HAP-1 (cell line): ENCODE measurements around the gene RUNX1.

Experiments used
- DNase-seq, 2 experiments: peaks; one replicate each; pipeline ENCODE4 v3.0.0-alpha.2; 2016 to 2020; ENCODE audit warnings: low spot score in 2 of 2
- H3K27me3 ChIP-seq: fragments of 250-450 bp; sonication (Bioruptor Pico); 2 replicates; pipeline ENCODE4 v1.5.1; 2020; ENCODE audit warnings: low read depth, mild to moderate bottlenecking, moderate library complexity
- H3K36me3 ChIP-seq: fragments of 250-450 bp; sonication (Bioruptor Pico); replicated peaks from 2 replicates; pipeline ENCODE4 v1.5.1; 2020; ENCODE audit warnings: mild to moderate bottlenecking
- H3K4me1 ChIP-seq: fragments of 250-450 bp; sonication (Bioruptor Pico); 2 replicates; pipeline ENCODE4 v1.5.1; 2020; ENCODE audit warnings: mild to moderate bottlenecking
- H3K4me3 ChIP-seq: fragments of 250-450 bp; sonication (Bioruptor Pico); 2 replicates; pipeline ENCODE4 v1.5.1; 2020; ENCODE audit warnings: mild to moderate bottlenecking, moderate library complexity
- H3K9me3 ChIP-seq: fragments of 250-450 bp; sonication (Bioruptor Pico); 2 replicates; pipeline ENCODE4 v1.5.1; 2020; ENCODE audit warnings: mild to moderate bottlenecking, moderate library complexity
- in situ Hi-C: fragments of 300-500 bp; cut with MboI; formaldehyde crosslinking; loops from 3 replicates; pipeline ENCODE4 v1.14.3; 2020; ENCODE audit warnings: low sequenced_read_pairs, inconsistent platforms, mixed read lengths

RUNX1 gene

DNA sequence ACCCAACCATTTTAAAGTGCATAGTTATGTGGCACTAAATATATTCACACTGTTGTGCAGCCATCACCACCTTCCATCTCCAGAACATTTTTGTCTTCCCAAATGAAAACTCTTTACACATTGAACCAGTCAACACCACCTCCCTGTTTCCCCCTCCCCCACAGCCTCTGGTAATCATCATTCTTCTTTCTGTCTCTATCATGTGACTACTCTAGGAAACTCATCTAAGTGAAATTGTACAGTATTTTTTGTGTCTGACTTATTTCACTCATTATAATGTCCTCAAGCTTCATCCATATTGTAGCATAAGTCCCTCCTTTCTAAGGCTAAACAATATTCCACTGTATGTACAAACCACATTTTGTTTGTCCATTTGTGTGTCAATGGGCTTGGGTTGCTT lies 128.0 kb downstream of the RUNX1 start:
- Histone ChIP-seq H3K9me3 (no peaks in the 10 kb centered on the region), H3K4me3 (no peak overlapping the region), H3K36me3 (no peaks in the 10 kb centered on the region), H3K27me3 (no peaks in the 10 kb centered on the region), H3K4me1 (no peaks in the 10 kb centered on the region)
- in situ Hi-C loops = no loop called here
- DNase-seq = no peak

DNA sequence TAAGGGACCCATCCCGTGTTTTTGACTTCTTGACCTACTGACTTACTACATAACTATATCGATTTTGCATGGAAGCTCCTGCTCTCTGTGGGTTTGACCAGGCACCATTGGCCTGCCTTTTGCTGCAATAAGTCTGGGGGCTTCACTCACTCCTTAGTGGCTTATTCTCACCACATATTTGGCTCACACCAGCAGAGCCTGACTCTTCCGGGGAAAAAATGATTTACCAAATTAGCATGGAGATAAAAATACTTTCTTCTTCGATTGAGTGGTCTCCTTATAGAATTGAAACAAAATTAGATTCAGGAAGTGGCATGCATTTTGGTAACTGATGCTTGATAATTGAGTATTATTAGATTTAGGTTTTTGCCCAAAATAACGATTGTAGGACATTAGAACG lies 129.7 kb downstream of the RUNX1 start:
- DNase-seq = no peak
- H3K36me3 ChIP-seq = no peaks in the 10 kb centered on the region
- in situ Hi-C loops = no loop called here
- no peak overlapping the region for H3K4me3 ChIP-seq
- no peaks in the 10 kb centered on the region for H3K27me3 ChIP-seq
- H3K4me1 ChIP-seq = no peaks in the 10 kb centered on the region
- no peaks in the 10 kb centered on the region for H3K9me3 ChIP-seq

DNA sequence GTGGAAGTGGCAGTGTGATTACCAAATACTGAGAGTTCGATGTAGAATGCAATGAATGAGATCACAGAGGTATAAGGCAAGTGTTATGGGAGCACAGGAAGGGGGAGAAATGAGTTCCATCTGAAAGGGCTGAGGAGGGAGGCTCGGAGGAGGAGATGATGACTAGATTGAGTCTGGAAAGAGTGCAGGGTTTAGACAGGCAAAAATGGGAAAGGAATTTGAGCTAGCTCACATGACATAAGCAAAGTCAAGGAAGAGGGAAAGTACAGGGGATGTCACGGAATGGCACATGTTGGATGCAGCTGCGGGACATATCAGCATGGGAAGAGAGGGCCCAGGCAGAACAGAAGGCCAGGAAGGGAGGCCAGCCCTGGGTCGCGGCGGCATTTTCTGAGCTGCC lies 132.7 kb downstream of the RUNX1 start:
- Histone ChIP-seq H3K27me3 (no peaks in the 10 kb centered on the region), H3K4me3 (no peak overlapping the region), H3K9me3 (no peaks in the 10 kb centered on the region), H3K36me3 (no peaks in the 10 kb centered on the region), H3K4me1 (no peaks in the 10 kb centered on the region)
- in situ Hi-C loops = no loop called here
- DNase-seq = no peak

DNA sequence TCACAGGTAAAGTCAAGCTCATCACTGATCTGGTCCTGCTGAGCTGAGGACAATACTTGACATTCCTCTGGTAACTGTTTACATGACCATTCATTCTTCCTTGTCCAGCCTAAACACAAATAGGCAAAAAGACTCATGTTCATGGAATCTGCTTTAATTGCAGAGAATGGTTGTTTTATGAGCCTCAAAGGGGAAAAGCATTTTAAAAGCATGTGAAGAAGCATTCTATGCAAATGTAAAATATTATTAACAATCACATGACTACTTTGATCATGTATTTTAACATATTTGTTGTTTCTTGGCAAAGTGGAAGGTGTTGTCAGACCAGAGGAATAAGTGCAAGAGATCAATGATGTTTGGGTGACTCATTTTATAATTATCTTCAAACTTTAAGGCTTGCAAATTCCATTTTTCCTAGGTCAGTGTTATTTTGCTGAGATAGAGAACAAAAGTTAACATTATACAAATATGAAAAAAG lies 133.7 kb downstream of the RUNX1 start:
- in situ Hi-C loops = no loop called here
- no peaks in the 10 kb centered on the region for H3K27me3 ChIP-seq
- no peak for DNase-seq
- H3K36me3 ChIP-seq = no peaks in the 10 kb centered on the region
- H3K4me1 ChIP-seq = no peaks in the 10 kb centered on the region
- no peaks in the 10 kb centered on the region for H3K9me3 ChIP-seq
- H3K4me3 ChIP-seq = no peak overlapping the region

DNA sequence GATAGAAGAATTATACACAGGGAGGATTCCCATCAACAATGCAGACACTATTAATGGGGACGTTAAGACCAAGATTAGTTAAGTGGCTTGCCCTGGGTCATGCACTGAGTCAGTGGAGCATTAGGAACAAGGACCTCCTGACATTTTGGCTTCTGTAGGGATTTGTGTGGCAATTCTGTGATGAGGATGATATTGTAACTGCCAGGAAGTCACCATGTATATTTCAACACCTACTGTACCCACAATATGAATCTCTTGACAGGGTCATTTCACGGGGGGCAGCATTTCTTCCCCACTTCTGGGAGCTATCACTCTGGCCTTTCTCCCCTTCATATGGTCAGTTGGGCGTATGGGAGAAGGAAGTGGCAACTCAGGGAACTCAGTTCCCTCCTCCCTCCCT lies 134.9 kb downstream of the RUNX1 start:
- Histone ChIP-seq H3K9me3 (no peaks in the 10 kb centered on the region), H3K4me3 (no peak overlapping the region), H3K27me3 (peaks cover 2% of the 10 kb centered on the region; the same call in 1 of the 2 replicates), H3K36me3 (no peaks in the 10 kb centered on the region), H3K4me1 (no peaks in the 10 kb centered on the region)
- DNase-seq = no peak
- in situ Hi-C loops = no loop called here

DNA sequence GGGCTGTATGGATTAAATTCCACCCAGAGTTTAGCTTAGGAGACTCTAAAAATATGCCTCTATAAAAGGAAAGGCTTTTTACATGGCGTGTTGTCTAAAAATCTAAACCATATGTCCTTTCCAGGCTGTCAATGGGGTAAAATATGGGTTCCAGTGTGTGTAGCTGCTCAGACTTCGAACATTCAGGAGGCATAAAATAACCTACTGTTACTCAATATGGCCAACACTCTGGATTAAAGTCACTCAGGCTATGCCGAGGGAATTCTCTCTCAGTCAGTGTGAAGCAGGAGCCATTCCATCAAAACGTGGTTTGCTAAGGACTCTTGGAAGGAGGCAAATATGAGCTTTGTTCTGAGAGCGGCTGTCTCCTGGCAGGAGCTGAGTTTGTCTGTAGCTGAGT lies 135.3 kb downstream of the RUNX1 start:
- in situ Hi-C loops = no loop called here
- no peaks in the 10 kb centered on the region for H3K36me3 ChIP-seq

DNA sequence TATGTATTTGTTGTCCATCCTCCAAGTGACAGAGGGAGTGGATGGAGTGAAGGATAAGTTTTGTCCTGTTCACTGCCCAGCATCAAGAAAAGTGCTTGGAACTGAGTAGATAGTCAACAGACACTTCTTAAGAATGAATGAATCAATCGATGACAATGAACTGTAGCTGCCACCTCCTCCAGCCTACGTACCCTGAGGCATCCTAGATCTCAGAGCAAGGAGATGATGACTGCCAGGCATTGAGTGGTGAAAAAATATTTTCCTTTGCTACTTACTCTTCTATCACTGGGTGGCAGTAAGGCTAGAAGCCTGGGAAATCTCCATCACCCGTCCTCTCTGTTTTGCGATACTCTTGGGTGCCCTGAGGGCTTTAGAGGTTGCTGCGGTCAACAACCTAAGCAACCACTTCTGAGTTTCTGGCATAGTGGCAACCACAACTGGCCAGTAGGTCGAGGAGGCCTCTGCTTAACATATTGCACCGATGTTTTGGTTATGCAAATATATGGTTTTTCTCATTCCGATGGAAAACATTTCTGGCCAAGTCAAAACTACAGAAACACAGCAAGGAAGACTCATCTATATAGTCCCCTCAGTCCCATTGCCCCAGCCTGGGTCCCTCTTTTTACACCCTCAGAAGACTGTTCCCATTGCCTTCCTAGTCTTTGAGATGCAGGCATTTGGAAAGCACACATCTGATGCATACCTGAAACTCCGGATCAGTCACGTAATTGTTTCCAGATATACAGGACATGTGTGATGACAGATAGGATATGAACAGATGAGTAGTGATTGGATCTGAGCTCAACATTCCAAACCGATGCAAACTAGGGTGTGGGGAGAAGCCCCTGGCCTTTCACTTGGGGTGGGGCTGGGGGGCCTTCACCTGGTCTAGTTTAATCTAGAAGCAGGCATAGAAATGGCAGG lies 136.8 kb downstream of the RUNX1 start:
- Histone ChIP-seq H3K4me3 (no peak overlapping the region), H3K27me3 (peaks cover 2% of the 10 kb centered on the region; the same call in 1 of the 2 replicates), H3K4me1 (peaks cover 10% of the 10 kb centered on the region), H3K9me3 (no peaks in the 10 kb centered on the region), H3K36me3 (no peaks in the 10 kb centered on the region)
- no peak for DNase-seq
- in situ Hi-C loops = no loop called here

More for the DNA sequence above, 135.3 kb downstream of the RUNX1 start:
- Histone ChIP-seq H3K9me3 (no peaks in the 10 kb centered on the region), H3K27me3 (peaks cover 2% of the 10 kb centered on the region; the same call in 1 of the 2 replicates), H3K4me3 (no peak overlapping the region), H3K4me1 (no peaks in the 10 kb centered on the region; the same call in 1 of the 2 replicates)
- DNase-seq = no peak

DNA sequence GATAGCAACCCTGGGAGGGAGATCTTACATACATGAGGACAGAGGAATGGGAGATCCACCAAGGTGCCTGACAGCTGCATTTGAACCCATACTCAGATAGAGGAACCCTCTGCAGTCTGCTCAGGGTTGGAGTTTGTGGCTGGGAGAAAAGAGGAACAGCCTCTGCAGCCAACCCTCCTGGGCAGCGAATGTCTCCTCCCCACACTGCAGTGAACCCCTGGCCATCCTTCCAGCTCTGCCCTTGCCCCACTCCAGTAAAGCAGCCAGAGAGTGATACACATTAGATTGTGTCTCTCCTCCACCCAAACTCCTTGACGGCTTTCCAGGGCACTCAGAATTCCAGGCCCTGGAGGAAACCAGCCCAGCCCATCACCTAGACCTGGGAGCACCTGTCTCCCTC lies 137.7 kb downstream of the RUNX1 start:
- no peak overlapping the region for H3K4me3 ChIP-seq
- DNase-seq = no peak
- H3K27me3 ChIP-seq = peaks cover 2% of the 10 kb centered on the region; the same call in 1 of the 2 replicates
- no peaks in the 10 kb centered on the region for H3K36me3 ChIP-seq
- peaks cover 18% of the 10 kb centered on the region for H3K4me1 ChIP-seq
- in situ Hi-C loops = no loop called here
- no peaks in the 10 kb centered on the region for H3K9me3 ChIP-seq

DNA sequence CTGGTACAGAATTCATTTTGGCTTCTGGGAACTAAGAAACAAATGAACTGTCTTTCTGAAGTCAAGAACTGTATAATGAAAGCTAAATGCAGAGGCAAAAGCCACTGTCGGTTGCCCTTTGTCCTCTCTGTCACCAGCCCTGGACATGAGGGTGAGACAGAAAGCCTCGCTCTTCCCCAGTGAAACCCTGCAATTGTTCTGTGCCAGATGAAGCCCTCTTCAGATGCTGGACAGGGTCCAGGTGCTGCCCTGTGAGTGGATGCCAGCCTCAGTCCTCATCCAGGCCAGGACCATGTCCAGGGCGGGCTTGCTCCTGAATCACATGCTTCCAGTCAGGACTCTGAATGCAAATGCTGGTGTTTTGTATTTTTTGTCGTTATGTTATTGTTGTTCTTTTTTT lies 138.7 kb downstream of the RUNX1 start:
- peaks cover 26% of the 10 kb centered on the region for H3K4me1 ChIP-seq

DNA sequence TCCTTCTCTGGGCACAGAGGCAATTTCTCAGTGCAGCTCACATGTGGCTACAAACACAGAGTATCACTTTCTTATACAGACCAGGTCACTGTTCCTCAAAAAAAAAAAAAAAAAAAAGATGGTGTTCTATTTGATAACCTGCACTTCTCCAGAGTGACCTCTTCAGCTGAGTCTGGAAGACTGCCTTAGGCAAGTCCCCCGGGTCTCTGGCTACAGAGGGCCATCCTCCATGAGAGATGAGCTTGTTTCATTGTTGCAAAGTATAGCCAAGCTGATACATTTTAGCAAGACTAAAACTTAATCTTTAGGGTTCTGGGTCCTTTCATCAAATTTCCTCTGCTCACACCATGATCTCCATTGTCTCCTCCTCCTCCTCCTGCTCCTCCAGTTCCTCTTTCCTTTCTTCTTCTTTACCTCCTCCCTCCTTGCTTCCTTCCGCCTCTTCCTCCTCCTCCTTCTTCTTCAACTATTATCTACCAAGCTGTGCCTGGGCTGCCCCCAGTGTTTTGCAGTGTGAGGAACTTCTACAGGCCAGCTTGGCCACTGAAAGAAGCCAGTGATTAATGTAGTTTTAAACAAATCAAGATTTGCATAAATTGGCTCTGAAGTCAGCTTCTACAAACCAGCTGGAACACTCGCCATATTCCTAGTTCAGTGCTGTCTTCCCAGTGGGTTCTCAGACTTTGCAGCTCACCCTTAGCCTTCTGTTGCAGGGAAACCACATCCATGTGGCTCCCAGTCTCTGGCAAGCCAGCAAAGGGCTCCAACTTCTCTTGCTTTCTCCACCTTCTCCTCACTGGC lies 139.4 kb downstream of the RUNX1 start:
- H3K27me3 ChIP-seq = peaks cover 5% of the 10 kb centered on the region
- no peaks in the 10 kb centered on the region for H3K36me3 ChIP-seq
- no peak for DNase-seq
- H3K4me1 ChIP-seq = peaks cover 33% of the 10 kb centered on the region
- no peaks in the 10 kb centered on the region for H3K9me3 ChIP-seq
- no peak overlapping the region for H3K4me3 ChIP-seq
- in situ Hi-C loops = no loop called here

More for the DNA sequence above, 138.7 kb downstream of the RUNX1 start:
- Histone ChIP-seq H3K36me3 (no peaks in the 10 kb centered on the region), H3K4me3 (no peak overlapping the region), H3K27me3 (peaks cover 2% of the 10 kb centered on the region; the same call in 1 of the 2 replicates), H3K9me3 (no peaks in the 10 kb centered on the region)
- no peak for DNase-seq
- in situ Hi-C loops = no loop called here

DNA sequence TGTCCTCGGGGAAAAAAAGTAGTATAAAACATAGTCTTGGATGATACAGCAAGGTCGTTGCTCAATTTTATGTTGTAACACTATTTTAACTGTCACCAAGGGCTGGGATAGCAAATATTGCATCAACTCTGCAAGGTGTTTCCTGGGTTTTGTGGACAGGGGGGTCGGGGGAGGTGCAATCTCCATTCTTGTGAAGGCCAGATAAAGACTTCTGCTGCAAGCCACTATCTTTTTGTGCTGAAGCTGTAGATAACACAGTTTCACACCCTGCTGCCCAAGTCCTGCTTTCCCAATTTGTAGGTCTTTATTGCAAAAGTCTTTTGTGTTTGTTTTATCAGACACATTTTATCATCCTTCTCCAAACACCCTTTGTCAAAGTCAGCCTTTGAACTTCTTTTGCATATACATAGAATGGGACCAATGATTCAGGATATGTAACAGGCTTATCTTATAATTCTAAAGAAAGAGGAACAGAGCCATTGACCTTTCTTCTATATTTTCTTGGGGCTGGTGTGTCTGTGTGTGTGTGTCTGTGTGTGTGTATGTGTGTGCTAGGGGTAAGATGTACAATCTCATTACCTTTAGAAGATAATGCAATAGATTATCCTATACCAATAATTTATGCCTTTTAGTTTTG lies 140.6 kb downstream of the RUNX1 start:
- Histone ChIP-seq H3K36me3 (no peaks in the 10 kb centered on the region), H3K4me3 (no peak overlapping the region), H3K27me3 (peaks cover 12% of the 10 kb centered on the region), H3K9me3 (no peaks in the 10 kb centered on the region), H3K4me1 (peaks cover 34% of the 10 kb centered on the region)
- in situ Hi-C loops = no loop called here
- DNase-seq = peak in 1 of 2 experiments; percentile 20

DNA sequence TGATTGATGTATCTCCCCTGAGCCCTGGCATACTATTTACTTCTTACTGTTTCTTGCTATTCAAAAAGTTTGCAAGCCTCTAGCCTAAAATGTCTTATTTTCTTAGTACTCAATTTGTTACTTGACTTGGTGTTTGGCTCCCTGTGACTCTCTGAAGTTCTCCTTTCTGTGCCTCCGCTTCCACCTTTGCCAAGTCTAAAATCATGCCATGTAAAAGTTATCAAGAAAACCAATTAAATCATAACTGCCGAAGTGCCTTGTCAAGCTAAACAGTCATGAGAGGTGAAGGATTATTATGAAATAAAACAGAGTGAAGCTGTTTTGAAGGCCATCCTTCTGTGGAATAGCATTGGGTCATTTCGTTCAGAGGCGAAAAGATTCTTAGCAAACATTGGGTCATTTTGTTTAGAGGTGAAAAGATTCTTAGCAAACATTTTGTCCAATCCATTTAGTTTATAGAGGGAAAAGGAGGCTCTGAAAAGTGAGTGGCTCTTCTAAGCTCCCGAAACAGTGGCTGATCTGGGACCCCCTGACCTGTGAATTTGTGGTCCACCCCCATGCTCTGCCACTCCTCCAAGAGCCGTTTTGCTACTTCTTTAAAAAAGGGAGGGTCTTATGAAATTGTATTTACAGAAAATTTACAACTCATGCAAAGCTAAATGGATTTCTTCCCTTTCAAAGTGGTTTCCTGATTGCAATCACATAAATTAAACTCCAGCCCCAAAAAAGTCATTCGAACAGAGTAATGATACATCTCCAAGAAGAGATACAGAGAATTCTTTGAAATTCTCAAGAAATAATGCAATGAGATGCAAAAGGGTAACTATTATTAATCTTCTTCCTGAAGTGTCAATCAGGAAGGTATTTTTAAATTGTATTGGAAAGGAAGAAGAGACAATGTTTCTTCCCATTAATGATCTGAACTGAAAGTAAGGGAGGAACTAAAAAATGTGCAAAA lies 141.4 kb downstream of the RUNX1 start:
- Histone ChIP-seq H3K4me3 (no peak overlapping the region), H3K4me1 (peaks cover 34% of the 10 kb centered on the region), H3K9me3 (no peaks in the 10 kb centered on the region), H3K27me3 (peaks cover 16% of the 10 kb centered on the region), H3K36me3 (no peaks in the 10 kb centered on the region)
- no peak for DNase-seq
- in situ Hi-C loops = no loop called here

DNA sequence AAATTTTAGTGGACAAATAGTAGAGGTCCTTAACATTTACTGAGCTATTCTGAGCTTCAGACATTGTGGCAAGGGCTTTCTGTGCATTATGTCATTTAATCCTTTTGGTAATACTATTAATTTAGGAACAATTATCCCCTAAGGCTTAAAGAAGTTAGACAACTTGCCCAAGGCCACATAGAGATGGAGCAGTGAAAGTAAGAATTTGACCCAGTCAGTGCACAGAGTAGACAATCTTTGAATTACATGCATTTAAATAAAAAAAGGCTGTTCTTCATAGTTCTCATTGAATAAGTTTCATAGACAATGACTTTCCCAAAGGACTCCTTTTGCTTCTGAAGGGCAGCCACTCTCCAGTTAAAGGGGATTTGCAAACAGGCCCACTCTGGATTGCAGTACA lies 142.7 kb downstream of the RUNX1 start:
- Histone ChIP-seq H3K27me3 (peaks cover 16% of the 10 kb centered on the region), H3K9me3 (no peaks in the 10 kb centered on the region), H3K4me1 (peaks cover 34% of the 10 kb centered on the region), H3K36me3 (no peaks in the 10 kb centered on the region), H3K4me3 (no peak overlapping the region)
- DNase-seq = peak; percentile 66 to 98
- in situ Hi-C loops = no loop called here
